Gastroesophageal sphincter (tissue), 3 donors: ENCODE data around the gene AREL1.

Source experiments
- CTCF ChIP-seq, 4 experiments: fragments of 200-600 bp in 2 of 4; fragments of 450-650 bp in 2 of 4; sonication (generic) in 1 of 4; IDR thresholded peaks; one replicate each; pipeline ENCODE4 v1.5.1; 2017 to 2019; ENCODE audit warnings: antibody characterized with exemption in 4 of 4, mild to moderate bottlenecking in 2 of 4, moderate library complexity in 2 of 4
- POLR2A ChIP-seq, 2 donors: fragments of 450-650 bp; IDR thresholded peaks; one replicate each; pipeline ENCODE4 v1.6.1; 2017; ENCODE audit warnings: antibody characterized with exemption in 2 of 2, mild to moderate bottlenecking in 2 of 2, moderate library complexity in 1 of 2
- POLR2AphosphoS5 ChIP-seq: sonication (generic); formaldehyde crosslinking; IDR thresholded peaks from one replicate; pipeline ENCODE4 v1.6.1; 2017; ENCODE audit warnings: antibody characterized with exemption

GRCh38 chr14:74684434-74684833 is 28.4 kb downstream of the AREL1 start:
- TF ChIP-seq CTCF (IDR thresholded peaks at IDR 0.05), result no peak
- TF ChIP-seq POLR2A (IDR thresholded peaks at IDR 0.05), result no peak
- no peak for TF ChIP-seq POLR2AphosphoS5
